HEK293T (cell line): ENCODE data around the gene THEM4.

Experiments
- CTCF ChIA-PET: fragments of 350-600 bp; formaldehyde crosslinking; extraction: SDS; loops from one replicate; lab custom pipeline; 2021; ENCODE audit warnings: antibody characterized with exemption, inconsistent platforms; lab: Yijun Ruan, JAX
- POLR2A ChIA-PET: fragments of 350-600 bp; formaldehyde crosslinking; extraction: SDS; loops from one replicate; lab custom pipeline; 2020; ENCODE audit warnings: antibody characterized with exemption, inconsistent platforms; lab: Yijun Ruan, JAX
- DNase-seq: peaks from one replicate; pipeline ENCODE4 v3.0.0; 2012; ENCODE audit warnings: mixed read lengths; ENCODE audit errors: extremely low spot score
- CTBP1 ChIP-seq: fragments of 450-650 bp; IDR thresholded peaks from 2 replicates; pipeline ENCODE4 v1.6.1; 2016; ENCODE audit warnings: borderline replicate concordance
- FOXA1 ChIP-seq: fragments of 450-650 bp; IDR thresholded peaks from 2 replicates; pipeline ENCODE4 v1.6.1; 2016; ENCODE audit warnings: mild to moderate bottlenecking
- FOXM1 ChIP-seq: fragments of 450-650 bp; IDR thresholded peaks from 2 replicates; pipeline ENCODE4 v1.6.1; 2017; ENCODE audit warnings: mild to moderate bottlenecking, borderline replicate concordance
- NFRKB ChIP-seq: fragments of 450-650 bp; IDR thresholded peaks from 2 replicates; pipeline ENCODE4 v1.6.1; 2016; ENCODE audit warnings: mild to moderate bottlenecking, moderate library complexity
- SP1 ChIP-seq: fragments of 450-650 bp; IDR thresholded peaks from 2 replicates; pipeline ENCODE4 v1.6.1; 2017
- TARDBP ChIP-seq: fragments of 450-650 bp; IDR thresholded peaks from 2 replicates; pipeline ENCODE4 v1.6.1; 2016
- ZNF384 ChIP-seq: fragments of 450-650 bp; IDR thresholded peaks from 2 replicates; pipeline ENCODE4 v1.6.1; 2016
- TF ChIP-seq, protein P1 (sequence below): fragments of 450-650 bp; IDR thresholded peaks from 2 replicates; pipeline ENCODE4 v1.6.1; 2016

The THEM4 gene

DNA sequence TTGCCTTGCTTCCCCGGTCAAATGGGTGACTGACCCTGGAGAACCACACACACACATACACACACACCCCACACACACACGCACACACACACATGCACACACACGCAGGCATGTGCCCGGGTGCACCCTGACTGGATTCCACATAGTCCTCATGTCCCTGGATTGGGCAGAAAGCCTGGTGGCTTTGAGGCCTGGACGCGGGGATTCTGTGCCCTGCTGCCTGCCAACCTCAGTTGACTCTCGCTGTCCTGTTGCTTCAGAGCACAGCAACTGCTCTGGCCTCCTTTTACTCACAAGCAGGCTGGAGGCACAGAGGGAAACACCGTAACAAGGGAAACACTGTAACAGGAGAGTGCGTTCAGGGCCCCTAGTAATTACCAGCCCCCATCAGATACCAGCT is 84.1 kb downstream of the THEM4 start:
- ChIA-PET CTCF (no interaction called here), POLR2A (no interaction called here)
- TF ChIP-seq FOXM1 (no peak), FOXA1 (no peak), CTBP1 (no peak), NFRKB (no peak), ZNF384 (no peak), SP1 (no peak), TARDBP (no peak)
- TF ChIP-seq, protein P1, sequence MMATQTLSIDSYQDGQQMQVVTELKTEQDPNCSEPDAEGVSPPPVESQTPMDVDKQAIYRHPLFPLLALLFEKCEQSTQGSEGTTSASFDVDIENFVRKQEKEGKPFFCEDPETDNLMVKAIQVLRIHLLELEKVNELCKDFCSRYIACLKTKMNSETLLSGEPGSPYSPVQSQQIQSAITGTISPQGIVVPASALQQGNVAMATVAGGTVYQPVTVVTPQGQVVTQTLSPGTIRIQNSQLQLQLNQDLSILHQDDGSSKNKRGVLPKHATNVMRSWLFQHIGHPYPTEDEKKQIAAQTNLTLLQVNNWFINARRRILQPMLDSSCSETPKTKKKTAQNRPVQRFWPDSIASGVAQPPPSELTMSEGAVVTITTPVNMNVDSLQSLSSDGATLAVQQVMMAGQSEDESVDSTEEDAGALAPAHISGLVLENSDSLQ, result no peak
- no peak for DNase-seq
